ENCODE results near the gene GAREM2. TPM values are rescaled to one million over a fixed set of nuclear protein-coding genes. Genes with fewer than 3 reads are reported as not detected.

GAREM2 gene
- total and polyA plus RNA-seq, 7 experiments from 2014 or later: 2.4 to 8.4 (median 4.8) TPM

GRCh38 chr2:26196683-26197418, 24.0 kb downstream of the GAREM2 start:
- Mint-ChIP-seq H3K36me3 (peaks cover 0 to 58% (median 32%) of the 10 kb centered on the region in 5 donors), H3K9me3 (no peaks in the 10 kb centered on the region), H3K27ac (peak overlapping the region in 5 of 9 donors; percentile 26 to 71 (median 53)), H3K27me3 (no peaks in the 10 kb centered on the region), H3K4me1 (no peaks in the 10 kb centered on the region), H3K4me3 (no peak overlapping the region)
- H3K27me3 ChIP-seq (ENCODE audit: control insufficient read depth in 2 of 2, insufficient read depth in 2 of 2, low read length in 2 of 2): no peaks in the 10 kb centered on the region
- POLR2A ChIA-PET: no interaction called here
- H3K4me1 ChIP-seq (ENCODE audit: control insufficient read depth in 2 of 2, insufficient read depth in 2 of 2, low read length in 2 of 2): no peaks in the 10 kb centered on the region
- DNase-seq: no peak
- intact Hi-C loops (cut with micrococcal nuclease): no loop called here
- no peaks in the 10 kb centered on the region for H3K9me3 ChIP-seq (ENCODE audit: control insufficient read depth in 2 of 3, low read length in 3 of 3)
- H3K4me3 ChIP-seq (ENCODE audit: low read length): no peak overlapping the region
- CTCF ChIA-PET: no interaction called here
- peaks cover 17 to 89% (median 20%) of the 10 kb centered on the region in 3 experiments for H3K36me3 ChIP-seq (ENCODE audit: control insufficient read depth in 2 of 3, insufficient read depth in 3 of 3, low read length in 3 of 3)
- no peak overlapping the region for H3K27ac ChIP-seq (ENCODE audit: low read depth, low read length)
- peak; percentile 38 for ATAC-seq

GRCh38 chr2:26197516-26197915, 24.6 kb downstream of the GAREM2 start:
- Histone ChIP-seq H3K36me3 (ENCODE audit: control insufficient read depth in 2 of 3, insufficient read depth in 3 of 3, low read length in 3 of 3) (peaks cover 16 to 89% (median 21%) of the 10 kb centered on the region in 3 experiments), H3K9me3 (ENCODE audit: control insufficient read depth in 2 of 3, low read length in 3 of 3) (no peaks in the 10 kb centered on the region), H3K27me3 (ENCODE audit: control insufficient read depth in 2 of 2, insufficient read depth in 2 of 2, low read length in 2 of 2) (no peaks in the 10 kb centered on the region), H3K27ac (ENCODE audit: low read depth, low read length) (no peak overlapping the region), H3K4me3 (ENCODE audit: low read length) (no peak overlapping the region), H3K4me1 (ENCODE audit: control insufficient read depth in 2 of 2, insufficient read depth in 2 of 2, low read length in 2 of 2) (no peaks in the 10 kb centered on the region)
- Mint-ChIP-seq H3K4me3 (no peak overlapping the region), H3K9me3 (no peaks in the 10 kb centered on the region), H3K27me3 (no peaks in the 10 kb centered on the region), H3K4me1 (no peaks in the 10 kb centered on the region), H3K27ac (peak overlapping the region in 2 of 9 donors; percentile 32 to 55), H3K36me3 (peaks cover 4 to 62% (median 35%) of the 10 kb centered on the region in 5 donors)
- DNase-seq: no peak
- intact Hi-C loops (cut with micrococcal nuclease): no loop called here
- POLR2A ChIA-PET: no interaction called here
- no peak for ATAC-seq
- CTCF ChIA-PET: no interaction called here

GRCh38 chr2:26202981-26203490, 30.1 kb downstream of the GAREM2 start:
- Histone ChIP-seq H3K27ac (ENCODE audit: low read depth, low read length) (no peak overlapping the region), H3K9me3 (ENCODE audit: control insufficient read depth in 2 of 3, low read length in 3 of 3) (no peaks in the 10 kb centered on the region), H3K4me1 (ENCODE audit: control insufficient read depth in 2 of 2, insufficient read depth in 2 of 2, low read length in 2 of 2) (no peaks in the 10 kb centered on the region), H3K36me3 (ENCODE audit: control insufficient read depth in 2 of 3, insufficient read depth in 3 of 3, low read length in 3 of 3) (peaks cover 0 to 69% (median 40%) of the 10 kb centered on the region in 3 experiments), H3K27me3 (ENCODE audit: control insufficient read depth in 2 of 2, insufficient read depth in 2 of 2, low read length in 2 of 2) (no peaks in the 10 kb centered on the region), H3K4me3 (ENCODE audit: low read length) (no peak overlapping the region)
- no peaks in the 10 kb centered on the region for H3K27me3 Mint-ChIP-seq
- peaks cover 7 to 58% (median 18%) of the 10 kb centered on the region in 5 donors for H3K36me3 Mint-ChIP-seq
- H3K27ac Mint-ChIP-seq: peak overlapping the region in 1 of 9 donors; percentile 12
- ChIA-PET CTCF (no interaction called here), POLR2A (interaction anchor here (0.9 kb wide), 1 partner anchor 18 kb away, joined by 3 read pairs; no protein-coding TSS in a partner anchor)
- no peaks in the 10 kb centered on the region for H3K4me1 Mint-ChIP-seq
- intact Hi-C loops (cut with micrococcal nuclease): no loop called here
- no peak for DNase-seq
- no peaks in the 10 kb centered on the region for H3K9me3 Mint-ChIP-seq
- no peak overlapping the region for H3K4me3 Mint-ChIP-seq
- no peak for ATAC-seq

GRCh38 chr2:26203906-26204305, 31.0 kb downstream of the GAREM2 start:
- ChIA-PET CTCF (no interaction called here), POLR2A (no interaction called here)
- Mint-ChIP-seq H3K4me3 (no peak overlapping the region), H3K9me3 (no peaks in the 10 kb centered on the region), H3K27ac (peak overlapping the region in 1 of 9 donors; percentile 25), H3K4me1 (no peaks in the 10 kb centered on the region), H3K36me3 (peaks cover 7 to 59% (median 18%) of the 10 kb centered on the region in 5 donors), H3K27me3 (no peaks in the 10 kb centered on the region)
- Histone ChIP-seq H3K4me1 (ENCODE audit: control insufficient read depth in 2 of 2, insufficient read depth in 2 of 2, low read length in 2 of 2) (no peaks in the 10 kb centered on the region), H3K4me3 (ENCODE audit: low read length) (no peak overlapping the region), H3K27me3 (ENCODE audit: control insufficient read depth in 2 of 2, insufficient read depth in 2 of 2, low read length in 2 of 2) (no peaks in the 10 kb centered on the region), H3K36me3 (ENCODE audit: control insufficient read depth in 2 of 3, insufficient read depth in 3 of 3, low read length in 3 of 3) (peaks cover 0 to 75% (median 40%) of the 10 kb centered on the region in 3 experiments), H3K27ac (ENCODE audit: low read depth, low read length) (no peak overlapping the region), H3K9me3 (ENCODE audit: control insufficient read depth in 2 of 3, low read length in 3 of 3) (no peaks in the 10 kb centered on the region)
- intact Hi-C loops (cut with micrococcal nuclease): no loop called here
- ATAC-seq (no peak), DNase-seq (no peak)

GRCh38 chr2:26212011-26212410, 39.1 kb downstream of the GAREM2 start:
- no peak overlapping the region for H3K4me3 Mint-ChIP-seq
- no peak for DNase-seq
- Histone ChIP-seq H3K4me3 (ENCODE audit: low read length) (no peak overlapping the region), H3K4me1 (ENCODE audit: control insufficient read depth in 2 of 2, insufficient read depth in 2 of 2, low read length in 2 of 2) (no peaks in the 10 kb centered on the region), H3K9me3 (ENCODE audit: control insufficient read depth in 2 of 3, low read length in 3 of 3) (no peaks in the 10 kb centered on the region), H3K27me3 (ENCODE audit: control insufficient read depth in 2 of 2, insufficient read depth in 2 of 2, low read length in 2 of 2) (no peaks in the 10 kb centered on the region), H3K27ac (ENCODE audit: low read depth, low read length) (no peak overlapping the region), H3K36me3 (ENCODE audit: control insufficient read depth in 2 of 3, insufficient read depth in 3 of 3, low read length in 3 of 3) (peaks cover 15 to 83% (median 25%) of the 10 kb centered on the region in 3 experiments)
- H3K27me3 Mint-ChIP-seq: no peaks in the 10 kb centered on the region
- peaks cover 11 to 75% (median 29%) of the 10 kb centered on the region in 5 donors for H3K36me3 Mint-ChIP-seq
- H3K27ac Mint-ChIP-seq: peak overlapping the region in 1 of 9 donors; percentile 9
- ATAC-seq: no peak
- H3K4me1 Mint-ChIP-seq: peaks cover 0 to 6% (median 0%) of the 10 kb centered on the region in 7 donors
- ChIA-PET POLR2A (interaction anchor here (1.0 kb wide), 1 partner anchor 11 kb away, joined by 5 read pairs; no protein-coding TSS in a partner anchor), CTCF (no interaction called here)
- intact Hi-C loops (cut with micrococcal nuclease): no loop called here
- H3K9me3 Mint-ChIP-seq: no peaks in the 10 kb centered on the region

GRCh38 chr2:26214759-26215158, 41.9 kb downstream of the GAREM2 start:
- CTCF ChIA-PET: no interaction called here
- intact Hi-C loops (cut with micrococcal nuclease): no loop called here

More at GRCh38 chr2:26214759-26215158, 41.9 kb downstream of the GAREM2 start:
- Mint-ChIP-seq H3K4me3 (no peak overlapping the region), H3K27ac (peak overlapping the region in 1 of 9 donors; percentile 44), H3K4me1 (peaks cover 0 to 7% (median 0%) of the 10 kb centered on the region in 7 donors), H3K9me3 (no peaks in the 10 kb centered on the region), H3K27me3 (no peaks in the 10 kb centered on the region), H3K36me3 (peaks cover 11 to 70% (median 32%) of the 10 kb centered on the region in 5 donors)
- POLR2A ChIA-PET: no interaction called here
- Histone ChIP-seq H3K4me1 (ENCODE audit: control insufficient read depth in 2 of 2, insufficient read depth in 2 of 2, low read length in 2 of 2) (no peaks in the 10 kb centered on the region), H3K4me3 (ENCODE audit: low read length) (no peak overlapping the region), H3K9me3 (ENCODE audit: control insufficient read depth in 2 of 3, low read length in 3 of 3) (no peaks in the 10 kb centered on the region), H3K36me3 (ENCODE audit: control insufficient read depth in 2 of 3, insufficient read depth in 3 of 3, low read length in 3 of 3) (peaks cover 15 to 67% (median 20%) of the 10 kb centered on the region in 3 experiments), H3K27me3 (ENCODE audit: control insufficient read depth in 2 of 2, insufficient read depth in 2 of 2, low read length in 2 of 2) (no peaks in the 10 kb centered on the region), H3K27ac (ENCODE audit: low read depth, low read length) (no peak overlapping the region)
- DNase-seq: no peak
- no peak for ATAC-seq

All from naive thymus-derived CD4-positive, alpha-beta T cell (primary cell).